Transverse colon (tissue), 4 donors: ENCODE data around the gene DPPA5. TPM values are rescaled to one million over a fixed set of nuclear protein-coding genes. Genes with fewer than 3 reads are reported as not detected.
"Not testable (repeated sequence)": the region's sequence is repeated elsewhere in the genome, so short reads cannot be mapped to it uniquely, and the experiment has no call there.

Source experiments
- DNase-seq: peaks from one replicate; pipeline ENCODE4 v3.0.0-alpha.2; 2019
- H3K27ac ChIP-seq, 4 donors: fragments of 200-600 bp; sonication (generic); 2 replicates each; pipeline ENCODE4 v1.5.1; 2016 to 2018; ENCODE audit warnings: inconsistent platforms in 4 of 4
- H3K27me3 ChIP-seq: fragments of 200-600 bp; sonication (generic); 2 replicates; pipeline ENCODE4 v1.5.1; 2017; ENCODE audit warnings: inconsistent platforms
- H3K36me3 ChIP-seq, 4 donors: fragments of 200-600 bp; sonication (generic); 2 replicates each; pipeline ENCODE4 v1.5.1; 2017 to 2019; ENCODE audit warnings: inconsistent platforms in 4 of 4
- H3K4me1 ChIP-seq, 4 donors: fragments of 200-600 bp; sonication (generic); 2 replicates each; pipeline ENCODE4 v1.5.1; 2017 to 2020; ENCODE audit warnings: inconsistent platforms in 4 of 4
- H3K4me3 ChIP-seq, 4 donors: fragments of 200-600 bp; sonication (generic); 1 replicate in 1 of 4; 2 replicates in 3 of 4; pipeline versions ENCODE4 v1.5.1 to v1.6.1; 2017 to 2019; ENCODE audit warnings: inconsistent platforms in 4 of 4
- H3K9me3 ChIP-seq, 2 donors: fragments of 200-600 bp; sonication (generic); 2 replicates each; pipeline ENCODE4 v1.5.1; 2017 to 2019; ENCODE audit warnings: inconsistent platforms in 2 of 2
- EP300 ChIP-seq: sonication (generic); formaldehyde crosslinking; IDR thresholded peaks from one replicate; pipeline ENCODE4 v1.6.1; 2017; ENCODE audit warnings: antibody characterized with exemption, low read depth
- POLR2A ChIP-seq: fragments of 450-650 bp; IDR thresholded peaks from one replicate; pipeline ENCODE4 v1.6.1; 2016; ENCODE audit warnings: antibody characterized with exemption, mild to moderate bottlenecking, moderate library complexity
- POLR2AphosphoS5 ChIP-seq, 3 donors: sonication (generic); formaldehyde crosslinking; IDR thresholded peaks; one replicate each; pipeline ENCODE4 v1.6.1; 2016; ENCODE audit warnings: antibody characterized with exemption in 3 of 3
- WGBS, 2 donors: methylation state at CpG; one replicate each; pipeline ENCODE4 v1.1.5; 2018; ENCODE audit warnings: low coverage in 1 of 2; 5-methylcytosine and 5-hydroxymethylcytosine counted together
- in situ Hi-C, 4 donors: fragments of 200-750 bp; cut with MboI; loops; one replicate each; pipeline versions ENCODE4 v1.15.0 to v1.15.1; 2017; ENCODE audit warnings: low sequenced_read_pairs in 3 of 4, low pct_ligation_motif_present in 1 of 4, low pct_unique_long_range_greater_than_20kb in 1 of 4
- intact Hi-C: fragments of 100-400 bp; cut with DNase I; formaldehyde crosslinking; loops from one replicate; pipeline ENCODE4 v1.15.1; 2023; ENCODE audit warnings: low total_unique reads
- small RNA-seq, 4 donors: library from RNA; depleted of rRNA; stranded (forward); fragments of <200 nt; gene quantifications; one replicate each; pipeline ENCODE3, GENCODE V24; 2016
- total RNA-seq, 4 donors: library from RNA; depleted of rRNA; stranded (reverse); fragments of >200 nt; gene quantifications; one replicate each; pipeline ENCODE4 v1.1.0, GENCODE V29; 2016
- TF ChIP-seq, protein P1 (sequence below), 5 experiments: fragments of 200-600 bp in 3 of 5; fragments of 450-650 bp in 2 of 5; sonication (generic) in 3 of 5; IDR thresholded peaks; 1 replicate in 2 of 5; 2 replicates in 3 of 5; pipeline ENCODE4 v1.5.1; 2016 to 2017; ENCODE audit warnings: antibody characterized with exemption in 5 of 5, inconsistent platforms in 3 of 5, mild to moderate bottlenecking in 2 of 5, moderate library complexity in 1 of 5

The DPPA5 gene
- total RNA-seq, 4 donors from 2014 or later, result not detected

DNA sequence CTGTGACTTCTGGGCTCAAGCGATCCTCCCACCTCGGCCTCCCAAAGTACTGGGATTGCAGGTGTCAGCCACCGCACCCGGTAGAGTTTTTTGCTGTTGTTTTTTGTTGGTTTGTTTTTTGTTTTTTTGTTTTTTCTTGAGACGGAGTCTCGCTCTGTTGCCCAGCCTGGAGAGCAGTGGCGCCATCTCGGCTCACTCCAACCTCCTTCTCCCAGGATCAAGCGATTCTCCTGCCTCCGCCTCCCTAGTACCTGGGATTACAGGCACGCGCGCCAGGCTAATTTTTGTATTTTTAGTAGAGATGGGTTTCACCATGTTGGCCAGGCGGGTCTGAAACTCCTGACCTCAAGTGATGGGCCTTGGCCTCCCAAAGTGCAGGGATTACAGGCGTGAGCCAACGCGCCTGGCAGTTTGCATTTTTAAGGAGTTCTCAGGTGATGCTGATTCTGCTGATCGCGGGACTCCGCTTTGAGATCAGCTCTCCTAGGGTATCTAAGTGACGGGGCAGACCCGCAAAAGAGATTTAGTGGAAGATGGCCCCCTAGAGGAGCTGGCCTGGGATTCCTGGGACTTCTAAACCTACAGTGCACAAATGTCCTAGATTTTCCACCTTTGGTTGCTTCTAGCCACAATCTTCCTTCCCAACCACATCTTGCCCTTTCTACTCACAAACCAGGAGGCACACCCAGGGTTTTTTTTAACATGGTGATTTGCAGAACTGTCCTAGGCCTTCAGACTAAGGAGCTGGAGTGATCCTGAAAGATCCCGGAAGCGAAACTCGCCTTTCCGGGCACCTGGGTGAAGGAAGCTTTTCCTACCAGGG lies 45.2 kb downstream of the DPPA5 start:
- H3K27me3 ChIP-seq, result peaks cover 3% of the 10 kb centered on the region
- peak overlapping the region in 2 of 4 donors; percentile 1 to 27 for H3K27ac ChIP-seq
- 80% methylated on average over 26 of the region's 26 CpGs; no CpG with 5 or more reads in 1 of the 2 donors for WGBS, 2 donors
- H3K36me3 ChIP-seq, result no peaks in the 10 kb centered on the region
- peak overlapping the region; percentile 39 to 52 (median 45) for H3K4me3 ChIP-seq
- peaks cover 0 to 14% (median 6%) of the 10 kb centered on the region in 4 donors for H3K4me1 ChIP-seq
- intact Hi-C loops, result no loop called here
- H3K9me3 ChIP-seq, result no peaks in the 10 kb centered on the region
- in situ Hi-C loops, result no loop called here
- TF ChIP-seq, protein P1, sequence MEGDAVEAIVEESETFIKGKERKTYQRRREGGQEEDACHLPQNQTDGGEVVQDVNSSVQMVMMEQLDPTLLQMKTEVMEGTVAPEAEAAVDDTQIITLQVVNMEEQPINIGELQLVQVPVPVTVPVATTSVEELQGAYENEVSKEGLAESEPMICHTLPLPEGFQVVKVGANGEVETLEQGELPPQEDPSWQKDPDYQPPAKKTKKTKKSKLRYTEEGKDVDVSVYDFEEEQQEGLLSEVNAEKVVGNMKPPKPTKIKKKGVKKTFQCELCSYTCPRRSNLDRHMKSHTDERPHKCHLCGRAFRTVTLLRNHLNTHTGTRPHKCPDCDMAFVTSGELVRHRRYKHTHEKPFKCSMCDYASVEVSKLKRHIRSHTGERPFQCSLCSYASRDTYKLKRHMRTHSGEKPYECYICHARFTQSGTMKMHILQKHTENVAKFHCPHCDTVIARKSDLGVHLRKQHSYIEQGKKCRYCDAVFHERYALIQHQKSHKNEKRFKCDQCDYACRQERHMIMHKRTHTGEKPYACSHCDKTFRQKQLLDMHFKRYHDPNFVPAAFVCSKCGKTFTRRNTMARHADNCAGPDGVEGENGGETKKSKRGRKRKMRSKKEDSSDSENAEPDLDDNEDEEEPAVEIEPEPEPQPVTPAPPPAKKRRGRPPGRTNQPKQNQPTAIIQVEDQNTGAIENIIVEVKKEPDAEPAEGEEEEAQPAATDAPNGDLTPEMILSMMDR (IDR thresholded peaks at IDR 0.05), result no peak
- TF ChIP-seq POLR2AphosphoS5 (IDR thresholded peaks at IDR 0.05) (no peak), POLR2A (no peak), EP300 (no peak)
- DNase-seq, result no peak

DNA sequence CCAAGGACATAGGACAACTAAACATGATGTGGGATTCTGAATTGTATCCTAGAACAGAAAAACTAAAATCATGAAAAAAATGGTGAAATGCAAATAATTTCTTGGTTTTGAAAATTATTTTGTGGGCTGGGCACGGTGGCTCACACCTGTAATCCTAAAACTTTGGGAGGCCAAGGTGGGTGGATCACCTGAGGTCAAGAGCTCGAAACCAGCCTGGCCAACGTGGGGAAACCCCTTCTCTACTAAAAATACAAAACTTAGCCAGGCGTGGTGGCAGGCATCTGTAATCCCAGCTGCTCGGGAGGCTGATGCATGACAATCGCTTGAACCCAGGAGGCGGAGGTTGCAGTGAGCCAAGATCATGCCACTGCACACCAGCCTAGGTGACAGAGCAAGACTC lies 50.3 kb downstream of the DPPA5 start:
- in situ Hi-C loops, DNase-seq, H3K9me3 ChIP-seq, H3K36me3 ChIP-seq, intact Hi-C loops, H3K27ac ChIP-seq, H3K27me3 ChIP-seq, H3K4me1 ChIP-seq, H3K4me3 ChIP-seq: not testable (repeated sequence)
- 83 to 84% methylated on average over 5 to 7 of the region's 7 CpGs for WGBS, 2 donors

Small RNA genes lying within 50 kb of the gene (small RNA-seq; reads per million reads assigned to genes)
- gene RPL39P3, result 0 to 0.55 (median 0) reads per million in 4 donors

Other genes with a start within 250 kb of the DPPA5 start
- not detected for gene KHDC1L, start 128.8 kb downstream of the DPPA5 start, total RNA-seq
- gene KHDC1, start 91.1 kb downstream of the DPPA5 start, total RNA-seq, result 1 to 10 TPM in 2 of 4 donors, not detected in 2; 1.1 to 2.1 TPM
- not detected for gene KHDC3L, start 8.4 kb upstream of the DPPA5 start, total RNA-seq
- not detected for gene OOEP, start 15.6 kb upstream of the DPPA5 start, total RNA-seq
- 1 to 10 TPM in 2 of 4 donors, not detected in 2; 1.2 to 2.6 TPM for gene DDX43, start 40.6 kb upstream of the DPPA5 start, total RNA-seq
- 10 to 100 TPM in 1 of 4 donors, 1 to 10 TPM in 3; 1.8 to 11.2 (median 4.0) TPM for gene CGAS, start 98.0 kb upstream of the DPPA5 start, total RNA-seq
- gene MTO1, start 107.5 kb upstream of the DPPA5 start, total RNA-seq, result 10 to 100 TPM in 3 of 4 donors, 1 to 10 TPM in 1; 9.6 to 27.7 (median 22.2) TPM
- gene EEF1A1, start 166.8 kb upstream of the DPPA5 start, total RNA-seq, result 1,000 to 10,000 TPM; 2,654 to 8,743 (median 5,443) TPM